Measurements from ENCODE around the gene KCNIP1. TPM values are rescaled to one million over a fixed set of nuclear protein-coding genes. Genes with fewer than 3 reads are reported as not detected.

The KCNIP1 gene
- total RNA-seq, 2 donors from 2014 or later, result not detected

- H3K27me3 Mint-ChIP-seq, result peaks cover 68% of the 10 kb centered on the region
- no peak overlapping the region for H3K27ac Mint-ChIP-seq
- no peak for DNase-seq
- no peaks in the 10 kb centered on the region for H3K9me3 ChIP-seq (ENCODE audit: control insufficient read depth, low read length, poor library complexity, severe bottlenecking)
- ATAC-seq, result no peak
- H3K4me3 Mint-ChIP-seq, result no peak overlapping the region
- H3K4me1 Mint-ChIP-seq, result no peaks in the 10 kb centered on the region
- H3K36me3 Mint-ChIP-seq (ENCODE audit: low read depth), result no peaks in the 10 kb centered on the region
These were observed 92.7 kb downstream of the KCNIP1 start for GRCh38 chr5:170596482-170597044.

GRCh38 chr5:170597109-170597751, 93.4 kb downstream of the KCNIP1 start:
- Mint-ChIP-seq H3K27me3 (peaks cover 64% of the 10 kb centered on the region), H3K4me1 (no peaks in the 10 kb centered on the region), H3K4me3 (no peak overlapping the region), H3K27ac (no peak overlapping the region), H3K36me3 (ENCODE audit: low read depth) (no peaks in the 10 kb centered on the region)
- no peaks in the 10 kb centered on the region for H3K9me3 ChIP-seq (ENCODE audit: control insufficient read depth, low read length, poor library complexity, severe bottlenecking)
- no peak for ATAC-seq
- DNase-seq, result no peak

GRCh38 chr5:170597872-170598271, 94.1 kb downstream of the KCNIP1 start:
- H3K4me1 Mint-ChIP-seq, result no peaks in the 10 kb centered on the region
- H3K36me3 Mint-ChIP-seq (ENCODE audit: low read depth), result no peaks in the 10 kb centered on the region
- DNase-seq (no peak), ATAC-seq (no peak)
- no peak overlapping the region for H3K4me3 Mint-ChIP-seq
- no peak overlapping the region for H3K27ac Mint-ChIP-seq
- no peaks in the 10 kb centered on the region for H3K9me3 ChIP-seq (ENCODE audit: control insufficient read depth, low read length, poor library complexity, severe bottlenecking)
- peaks cover 64% of the 10 kb centered on the region for H3K27me3 Mint-ChIP-seq

- no peaks in the 10 kb centered on the region for H3K9me3 ChIP-seq (ENCODE audit: control insufficient read depth, low read length, poor library complexity, severe bottlenecking)
- peaks cover 58% of the 10 kb centered on the region for H3K27me3 Mint-ChIP-seq
- no peak for ATAC-seq
- H3K4me1 Mint-ChIP-seq, result peaks cover 2% of the 10 kb centered on the region
- no peak for DNase-seq
- no peak overlapping the region for H3K27ac Mint-ChIP-seq
- H3K4me3 Mint-ChIP-seq, result no peak overlapping the region
- H3K36me3 Mint-ChIP-seq (ENCODE audit: low read depth), result no peaks in the 10 kb centered on the region
These were observed 95.9 kb downstream of the KCNIP1 start for GRCh38 chr5:170599756-170600155.

GRCh38 chr5:170601619-170602018, 97.8 kb downstream of the KCNIP1 start:
- no peaks in the 10 kb centered on the region for H3K36me3 Mint-ChIP-seq (ENCODE audit: low read depth)
- H3K4me3 Mint-ChIP-seq, result no peak overlapping the region
- H3K9me3 ChIP-seq (ENCODE audit: control insufficient read depth, low read length, poor library complexity, severe bottlenecking), result no peaks in the 10 kb centered on the region
- H3K27ac Mint-ChIP-seq, result no peak overlapping the region
- H3K4me1 Mint-ChIP-seq, result peaks cover 2% of the 10 kb centered on the region
- DNase-seq (no peak), ATAC-seq (no peak)
- H3K27me3 Mint-ChIP-seq, result peaks cover 58% of the 10 kb centered on the region

GRCh38 chr5:170603109-170603508, 99.3 kb downstream of the KCNIP1 start:
- no peak overlapping the region for H3K4me3 Mint-ChIP-seq
- no peak overlapping the region for H3K27ac Mint-ChIP-seq
- ATAC-seq (no peak), DNase-seq (no peak)
- H3K4me1 Mint-ChIP-seq, result peaks cover 2% of the 10 kb centered on the region
- no peaks in the 10 kb centered on the region for H3K36me3 Mint-ChIP-seq (ENCODE audit: low read depth)
- no peaks in the 10 kb centered on the region for H3K9me3 ChIP-seq (ENCODE audit: control insufficient read depth, low read length, poor library complexity, severe bottlenecking)
- peaks cover 59% of the 10 kb centered on the region for H3K27me3 Mint-ChIP-seq

- Mint-ChIP-seq H3K4me3 (no peak overlapping the region), H3K36me3 (ENCODE audit: low read depth) (no peaks in the 10 kb centered on the region), H3K4me1 (peaks cover 2% of the 10 kb centered on the region), H3K27ac (no peak overlapping the region), H3K27me3 (peaks cover 53% of the 10 kb centered on the region)
- DNase-seq (no peak), ATAC-seq (no peak)
- no peaks in the 10 kb centered on the region for H3K9me3 ChIP-seq (ENCODE audit: control insufficient read depth, low read length, poor library complexity, severe bottlenecking)
These were observed 100.1 kb downstream of the KCNIP1 start for GRCh38 chr5:170603578-170604565.

- H3K4me1 Mint-ChIP-seq, result peaks cover 2% of the 10 kb centered on the region
- DNase-seq, result no peak
- H3K36me3 Mint-ChIP-seq (ENCODE audit: low read depth), result no peaks in the 10 kb centered on the region
- ATAC-seq, result no peak
- peaks cover 37% of the 10 kb centered on the region for H3K27me3 Mint-ChIP-seq
- no peak overlapping the region for H3K27ac Mint-ChIP-seq
- no peak overlapping the region for H3K4me3 Mint-ChIP-seq
- H3K9me3 ChIP-seq (ENCODE audit: control insufficient read depth, low read length, poor library complexity, severe bottlenecking), result no peaks in the 10 kb centered on the region
These were observed 103.1 kb downstream of the KCNIP1 start for GRCh38 chr5:170606941-170607340.

- ATAC-seq (no peak), DNase-seq (no peak)
- Mint-ChIP-seq H3K27ac (no peak overlapping the region), H3K36me3 (ENCODE audit: low read depth) (no peaks in the 10 kb centered on the region), H3K27me3 (peaks cover 49% of the 10 kb centered on the region), H3K4me3 (no peak overlapping the region), H3K4me1 (no peaks in the 10 kb centered on the region)
- no peaks in the 10 kb centered on the region for H3K9me3 ChIP-seq (ENCODE audit: control insufficient read depth, low read length, poor library complexity, severe bottlenecking)
These were observed 107.8 kb downstream of the KCNIP1 start for GRCh38 chr5:170611449-170612090.

- no peaks in the 10 kb centered on the region for H3K4me1 Mint-ChIP-seq
- DNase-seq (no peak), ATAC-seq (no peak)
- peaks cover 49% of the 10 kb centered on the region for H3K27me3 Mint-ChIP-seq
- H3K27ac Mint-ChIP-seq, result no peak overlapping the region
- H3K36me3 Mint-ChIP-seq (ENCODE audit: low read depth), result no peaks in the 10 kb centered on the region
- H3K4me3 Mint-ChIP-seq, result no peak overlapping the region
- no peaks in the 10 kb centered on the region for H3K9me3 ChIP-seq (ENCODE audit: control insufficient read depth, low read length, poor library complexity, severe bottlenecking)
These were observed 108.4 kb downstream of the KCNIP1 start for GRCh38 chr5:170612256-170612678.

GRCh38 chr5:170614065-170614490, 110.3 kb downstream of the KCNIP1 start:
- no peak for ATAC-seq
- Mint-ChIP-seq H3K27ac (no peak overlapping the region), H3K4me3 (no peak overlapping the region), H3K4me1 (peaks cover 6% of the 10 kb centered on the region), H3K36me3 (ENCODE audit: low read depth) (no peaks in the 10 kb centered on the region), H3K27me3 (peaks cover 58% of the 10 kb centered on the region)
- DNase-seq, result no peak
- H3K9me3 ChIP-seq (ENCODE audit: control insufficient read depth, low read length, poor library complexity, severe bottlenecking), result no peaks in the 10 kb centered on the region

- ATAC-seq (no peak), DNase-seq (no peak)
- Mint-ChIP-seq H3K27ac (no peak overlapping the region), H3K36me3 (ENCODE audit: low read depth) (no peaks in the 10 kb centered on the region), H3K27me3 (peaks cover 60% of the 10 kb centered on the region), H3K4me3 (no peak overlapping the region), H3K4me1 (peaks cover 6% of the 10 kb centered on the region)
- H3K9me3 ChIP-seq (ENCODE audit: control insufficient read depth, low read length, poor library complexity, severe bottlenecking), result no peaks in the 10 kb centered on the region
These were observed 110.9 kb downstream of the KCNIP1 start for GRCh38 chr5:170614720-170615119.

Data from T-helper 17 cell (primary cell).